Measurements from ENCODE around the gene NDST3.

DNA sequence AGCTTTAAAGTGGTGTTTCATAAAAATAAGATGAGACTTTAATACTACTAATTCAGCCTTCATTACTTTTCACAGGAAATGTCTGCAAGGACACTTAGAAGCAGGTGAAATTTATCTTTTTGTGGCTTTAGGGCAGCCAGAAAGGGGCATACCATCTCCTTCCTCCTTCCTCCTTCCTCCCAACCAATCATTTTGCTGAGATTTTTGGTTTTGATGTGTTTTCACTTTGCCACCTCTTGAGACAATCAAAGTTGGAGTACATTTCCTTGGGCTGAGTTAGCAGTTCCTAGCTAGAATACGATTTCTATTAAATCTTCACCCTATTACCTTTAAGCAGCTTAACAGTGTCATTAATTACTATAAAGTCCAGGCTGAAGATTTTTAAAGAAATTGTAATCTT, 5.1 kb upstream of the NDST3 start:
- TF ChIP-seq FOXK2 (IDR thresholded peaks at IDR 0.05) (no peak), SP1 (IDR thresholded peaks at IDR 0.05) (no peak), HDGF (IDR thresholded peaks at IDR 0.05; ENCODE audit: borderline replicate concordance) (no peak), BHLHE40 (IDR thresholded peaks at IDR 0.05; ENCODE audit: borderline replicate concordance) (no peak), FOXA1 (IDR thresholded peaks at IDR 0.05) (no peak), CTBP1 (IDR thresholded peaks at IDR 0.05; ENCODE audit: borderline replicate concordance) (no peak), NFRKB (IDR thresholded peaks at IDR 0.05) (no peak), ELF4 (IDR thresholded peaks at IDR 0.05) (no peak)
- TF ChIP-seq, protein P1, sequence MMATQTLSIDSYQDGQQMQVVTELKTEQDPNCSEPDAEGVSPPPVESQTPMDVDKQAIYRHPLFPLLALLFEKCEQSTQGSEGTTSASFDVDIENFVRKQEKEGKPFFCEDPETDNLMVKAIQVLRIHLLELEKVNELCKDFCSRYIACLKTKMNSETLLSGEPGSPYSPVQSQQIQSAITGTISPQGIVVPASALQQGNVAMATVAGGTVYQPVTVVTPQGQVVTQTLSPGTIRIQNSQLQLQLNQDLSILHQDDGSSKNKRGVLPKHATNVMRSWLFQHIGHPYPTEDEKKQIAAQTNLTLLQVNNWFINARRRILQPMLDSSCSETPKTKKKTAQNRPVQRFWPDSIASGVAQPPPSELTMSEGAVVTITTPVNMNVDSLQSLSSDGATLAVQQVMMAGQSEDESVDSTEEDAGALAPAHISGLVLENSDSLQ (IDR thresholded peaks at IDR 0.05) = no peak
